ENCODE data around the gene SDF4.

DNA sequence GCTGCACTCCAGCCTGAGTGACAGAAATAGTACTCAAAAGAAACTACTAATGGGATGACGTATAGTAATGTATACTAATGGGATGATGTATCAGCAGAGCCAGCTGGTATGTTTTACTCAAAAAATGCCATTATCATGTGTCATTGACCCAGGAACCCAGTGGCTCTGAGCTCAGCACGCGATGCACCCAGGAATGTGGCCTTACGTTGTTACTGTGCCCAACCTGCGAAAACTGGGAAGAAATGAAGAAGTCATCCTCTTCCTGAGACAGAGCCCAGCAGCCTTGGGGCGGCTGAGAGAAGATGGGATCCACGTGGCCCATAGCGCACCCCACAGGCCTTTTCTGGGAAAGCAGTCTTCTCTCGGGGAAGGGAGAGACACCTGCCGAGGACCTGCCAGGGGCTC lies 33.1 kb upstream of the SDF4 start:
- TF ChIP-seq BRCA1 (IDR thresholded peaks at IDR 0.05; ENCODE audit: low read depth, low read length): no peak
- TF ChIP-seq, protein P1, sequence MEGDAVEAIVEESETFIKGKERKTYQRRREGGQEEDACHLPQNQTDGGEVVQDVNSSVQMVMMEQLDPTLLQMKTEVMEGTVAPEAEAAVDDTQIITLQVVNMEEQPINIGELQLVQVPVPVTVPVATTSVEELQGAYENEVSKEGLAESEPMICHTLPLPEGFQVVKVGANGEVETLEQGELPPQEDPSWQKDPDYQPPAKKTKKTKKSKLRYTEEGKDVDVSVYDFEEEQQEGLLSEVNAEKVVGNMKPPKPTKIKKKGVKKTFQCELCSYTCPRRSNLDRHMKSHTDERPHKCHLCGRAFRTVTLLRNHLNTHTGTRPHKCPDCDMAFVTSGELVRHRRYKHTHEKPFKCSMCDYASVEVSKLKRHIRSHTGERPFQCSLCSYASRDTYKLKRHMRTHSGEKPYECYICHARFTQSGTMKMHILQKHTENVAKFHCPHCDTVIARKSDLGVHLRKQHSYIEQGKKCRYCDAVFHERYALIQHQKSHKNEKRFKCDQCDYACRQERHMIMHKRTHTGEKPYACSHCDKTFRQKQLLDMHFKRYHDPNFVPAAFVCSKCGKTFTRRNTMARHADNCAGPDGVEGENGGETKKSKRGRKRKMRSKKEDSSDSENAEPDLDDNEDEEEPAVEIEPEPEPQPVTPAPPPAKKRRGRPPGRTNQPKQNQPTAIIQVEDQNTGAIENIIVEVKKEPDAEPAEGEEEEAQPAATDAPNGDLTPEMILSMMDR (IDR thresholded peaks at IDR 0.05; ENCODE audit: control extremely low read depth in 1 of 3, insufficient read depth in 1 of 3, low read depth in 1 of 3, low read length in 3 of 3): peak; percentile 68 to 85 (median 69)
- TF ChIP-seq SP2 (IDR thresholded peaks at IDR 0.05; ENCODE audit: low read length): no peak
- no peak for TF ChIP-seq TEAD4 (IDR thresholded peaks at IDR 0.05; ENCODE audit: low read depth, low read length)
- TF ChIP-seq JUND (IDR thresholded peaks at IDR 0.05; ENCODE audit: low read length): no peak
- TF ChIP-seq RBBP5 (IDR thresholded peaks at IDR 0.05; ENCODE audit: borderline replicate concordance, low read depth, low read length): no peak
- TF ChIP-seq SIN3A (conservative IDR thresholded peaks at IDR 0.05 in 1 of 2, IDR thresholded peaks at IDR 0.05 in 1 of 2; ENCODE audit: low read depth in 1 of 2, low read length in 2 of 2): no peak

All from H1 (cell line).